ENCODE results near the gene CFAP53. TPM values are rescaled to one million over a fixed set of nuclear protein-coding genes. Genes with fewer than 3 reads are reported as not detected.

The CFAP53 gene
- total and polyA plus RNA-seq, 2 donors (not counting 3 experiments of a cell fraction or from before 2014, with no cell fraction given): 0.12 to 0.18 TPM

- Histone ChIP-seq H3K27ac (ENCODE audit: insufficient read depth, low read depth, low read length) (no peak overlapping the region), H3K9me1 (replicated peaks; ENCODE audit: control insufficient read depth, extremely low read depth, insufficient read depth, low read length) (no peaks in the 10 kb centered on the region), H3K36me3 (ENCODE audit: control insufficient read depth in 2 of 2, extremely low read depth in 1 of 2, insufficient read depth in 2 of 2, low read length in 2 of 2) (no peaks in the 10 kb centered on the region), H2AFZ (ENCODE audit: low read depth, low read length) (no peak overlapping the region), H4K20me1 (replicated peaks; ENCODE audit: control insufficient read depth, extremely low read depth, insufficient read depth, low read length) (no peaks in the 10 kb centered on the region), H3K4me1 (ENCODE audit: control insufficient read depth, extremely low read depth, insufficient read depth, low read length) (no peaks in the 10 kb centered on the region), H3K9ac (replicated peaks; ENCODE audit: extremely low read depth, insufficient read depth, low read length) (no peak overlapping the region), H3K4me2 (ENCODE audit: insufficient read depth, low read length) (no peak overlapping the region), H3K27me3 (ENCODE audit: control insufficient read depth in 2 of 2, insufficient read depth in 2 of 2, low read length in 2 of 2) (no peaks in the 10 kb centered on the region), H3K9me3 (replicated peaks; ENCODE audit: control insufficient read depth, insufficient read depth, low read length) (no peaks in the 10 kb centered on the region), H3K79me2 (ENCODE audit: control insufficient read depth, insufficient read depth, low read length) (no peaks in the 10 kb centered on the region), H3K4me3 (replicated peaks in 1 of 3; ENCODE audit: insufficient read depth in 1 of 3, low read depth in 1 of 3, low read length in 3 of 3) (no peak overlapping the region)
- TF ChIP-seq JUN (IDR thresholded peaks at IDR 0.05; ENCODE audit: borderline replicate concordance, insufficient read depth, insufficient read length, low read depth) (no peak), CTCF (IDR thresholded peaks at IDR 0.05; ENCODE audit: extremely low read depth in 1 of 2, insufficient read depth in 1 of 2, low read depth in 1 of 2, low read length in 2 of 2) (no peak), MYC (IDR thresholded peaks at IDR 0.05; ENCODE audit: low read depth, low read length) (no peak), GATA2 (IDR thresholded peaks at IDR 0.05; ENCODE audit: insufficient read depth, insufficient read length, low read depth, low read length) (no peak), FOS (IDR thresholded peaks at IDR 0.05; ENCODE audit: borderline replicate concordance, insufficient read depth, low read length) (no peak), POLR2AphosphoS5 (IDR thresholded peaks at IDR 0.05; ENCODE audit: insufficient read depth, low read depth, low read length) (no peak), MAX (IDR thresholded peaks at IDR 0.05; ENCODE audit: insufficient read depth, insufficient read length) (no peak), POLR2A (IDR thresholded peaks at IDR 0.05; ENCODE audit: low read depth, low read length) (no peak), EZH2 (IDR thresholded peaks at IDR 0.05; ENCODE audit: borderline replicate concordance, low read depth, low read length, severe bottlenecking) (no peak)
- DNase-seq (ENCODE audit: low read depth, low spot score): no peak
- CTCF ChIA-PET: interaction anchor here (1.4 kb wide), 1 partner anchor 43 kb away, joined by 3 read pairs; no protein-coding TSS in a partner anchor
- FAIRE-seq: no peak
- POLR2A ChIA-PET: no interaction called here
- dilution Hi-C loops (cut with MboI; ENCODE audit: extremely low pct_ligation_motif_present, low sequenced_read_pairs) (no loop called here), intact Hi-C loops (cut with micrococcal nuclease) (no loop called here)
- no TSS peak for BruUV-seq (replicated peaks)
Observed at GRCh38 chr18:50313873-50314460, 47.7 kb upstream of the CFAP53 start.
